Activated CD4-positive, alpha-beta T cell treated with anti-CD3 and anti-CD28 coated beads, Interleukin-2, amount 50 U/mL, for 24 hours (primary cell): ENCODE data around the gene CIT.

Experiments
- DNase-seq, 2 donors: peaks; one replicate each; pipeline ENCODE4 v3.0.0-alpha.2; 2020; ENCODE audit warnings: low read depth in 1 of 2, low spot score in 1 of 2

The CIT gene

DNA sequence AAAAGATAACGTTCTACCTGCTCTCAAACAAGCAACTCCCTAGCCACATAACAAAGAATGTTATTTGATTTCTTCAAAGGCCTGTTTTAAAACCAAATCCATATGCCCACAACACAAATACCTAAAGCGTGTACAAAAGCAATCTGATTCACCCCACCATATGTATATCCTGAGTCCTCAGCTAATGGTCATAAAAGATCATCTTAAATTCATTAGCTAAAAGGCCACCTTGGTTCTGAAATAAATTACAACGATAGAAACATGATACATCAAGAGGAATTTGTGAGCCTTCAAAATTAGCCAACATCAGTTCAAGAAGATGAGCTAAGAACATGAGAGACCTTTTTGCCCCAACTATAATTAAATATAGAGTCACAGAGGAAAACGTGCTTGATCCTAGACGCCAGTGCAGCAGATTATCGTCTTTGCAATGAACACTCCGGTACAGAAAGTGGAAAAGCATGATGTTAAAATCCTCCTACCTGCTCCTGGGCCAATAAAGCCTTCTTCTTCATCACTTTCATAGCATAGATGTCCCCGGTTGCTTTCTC is 20.0 kb downstream of the CIT start:
- no peak for DNase-seq

- no peak for DNase-seq
Observed at GRCh38 chr12:119850330-119850729, 26.8 kb downstream of the CIT start.

GRCh38 chr12:119843100-119843499 is 34.0 kb downstream of the CIT start:
- no peak for DNase-seq

DNA sequence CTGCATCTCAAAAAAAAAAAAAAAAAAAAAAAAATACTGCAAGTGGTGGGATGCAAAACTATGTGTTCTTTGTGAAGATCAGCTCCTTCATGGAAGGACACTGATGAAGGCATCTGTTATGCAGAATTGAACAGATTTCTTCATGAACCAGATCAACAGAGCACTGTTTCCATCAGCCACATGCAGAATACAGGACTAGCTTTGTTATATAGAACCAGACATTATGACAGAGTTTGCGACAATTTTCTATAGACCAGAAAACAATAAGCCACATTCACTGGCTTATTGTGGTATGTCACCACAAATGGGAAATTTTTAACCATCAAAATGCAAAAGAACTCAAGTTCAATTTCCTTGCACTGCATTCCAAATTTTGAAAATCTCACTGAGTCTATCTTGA is 34.7 kb downstream of the CIT start:
- no peak for DNase-seq

GRCh38 chr12:119841433-119842210 is 35.5 kb downstream of the CIT start:
- no peak for DNase-seq

GRCh38 chr12:119840582-119840981 is 36.5 kb downstream of the CIT start:
- DNase-seq, result no peak

GRCh38 chr12:119840168-119840567 is 37.0 kb downstream of the CIT start:
- DNase-seq, result no peak

- no peak for DNase-seq
Observed at GRCh38 chr12:119838826-119839600, 38.1 kb downstream of the CIT start.

DNA sequence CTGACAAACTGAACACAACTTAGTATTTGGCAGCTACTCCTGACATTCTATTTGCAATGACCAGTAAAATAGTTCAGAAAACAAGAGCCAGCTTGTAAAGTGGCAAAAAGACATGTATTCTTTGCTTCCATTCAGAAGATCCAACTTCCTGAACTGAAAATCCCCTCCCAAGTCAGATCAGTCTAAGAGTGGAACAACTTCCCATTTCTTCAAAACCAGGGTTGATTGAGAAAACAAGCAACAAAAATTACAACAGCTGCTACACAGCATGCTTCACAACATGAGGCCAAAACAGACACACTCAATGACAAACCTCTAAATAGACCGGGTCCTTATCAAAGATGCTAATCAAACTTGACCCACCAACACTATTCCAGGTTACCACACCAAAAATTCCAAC is 40.3 kb downstream of the CIT start:
- no peak for DNase-seq

- no peak for DNase-seq
Observed at GRCh38 chr12:119835068-119835467, 42.1 kb downstream of the CIT start.

DNA sequence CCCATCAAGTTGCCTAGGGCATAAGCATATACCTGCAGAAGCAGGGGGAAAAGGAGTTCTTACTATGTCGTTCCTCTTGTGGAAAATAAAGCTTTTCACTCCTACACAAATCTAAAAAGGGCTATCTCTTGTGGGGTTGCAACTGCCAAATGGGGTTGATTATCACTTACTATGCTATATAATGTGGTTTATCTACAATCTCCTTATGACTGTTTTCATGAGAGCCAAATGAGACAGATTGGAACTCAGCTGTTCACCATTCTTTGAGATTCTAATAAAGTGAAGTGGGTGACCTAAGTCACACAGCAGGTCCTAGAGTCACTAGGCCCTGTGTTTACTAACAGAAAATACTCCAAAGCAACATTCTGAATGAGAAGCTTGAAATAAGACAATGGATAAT is 47.7 kb downstream of the CIT start:
- DNase-seq, result no peak

DNA sequence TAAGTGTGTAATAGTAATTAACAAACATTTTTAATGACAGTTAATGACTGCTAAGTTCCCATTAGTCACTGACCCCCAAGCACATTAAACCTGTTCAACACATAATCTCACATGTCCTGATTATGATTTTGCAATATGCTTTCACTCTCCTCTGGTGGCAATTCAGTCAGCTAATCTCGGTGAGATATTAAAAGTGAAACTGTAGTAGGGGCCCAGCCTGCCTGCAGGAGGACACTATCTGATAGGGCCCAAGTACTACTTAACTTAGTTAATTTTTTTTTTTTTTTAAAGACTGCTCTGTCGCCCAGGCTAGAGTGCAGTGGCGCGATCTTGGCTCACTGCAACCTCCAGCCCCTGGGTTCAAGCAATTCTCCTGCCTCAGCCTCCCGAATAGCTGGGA is 48.8 kb downstream of the CIT start:
- no peak for DNase-seq

GRCh38 chr12:119827760-119828159 is 49.4 kb downstream of the CIT start:
- no peak for DNase-seq

- DNase-seq, result no peak
Observed at GRCh38 chr12:119826661-119827445, 50.3 kb downstream of the CIT start.

- DNase-seq, result no peak
Observed at GRCh38 chr12:119825262-119825661, 51.9 kb downstream of the CIT start.

DNA sequence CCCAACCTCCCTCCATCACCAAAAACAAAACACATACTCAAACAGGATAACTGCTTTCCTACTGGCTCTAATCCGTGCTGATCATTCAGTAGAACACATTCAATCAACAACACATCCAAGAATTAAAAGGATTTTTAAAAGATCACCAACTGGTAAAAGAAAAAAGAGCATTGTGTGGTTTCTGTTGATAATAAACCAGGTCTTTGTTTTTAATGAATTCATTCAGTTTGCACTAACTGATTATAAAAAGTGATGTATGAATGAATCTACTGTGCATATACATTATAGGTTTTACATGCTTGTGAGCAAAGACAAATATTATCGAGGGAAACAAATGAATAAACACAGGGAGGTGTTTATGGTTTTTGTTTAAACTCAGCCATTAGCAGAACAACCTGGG is 55.1 kb downstream of the CIT start:
- no peak for DNase-seq

- DNase-seq, result no peak
Observed at GRCh38 chr12:119819322-119819721, 57.8 kb downstream of the CIT start.

GRCh38 chr12:119817546-119818343 is 59.4 kb downstream of the CIT start:
- no peak for DNase-seq

DNA sequence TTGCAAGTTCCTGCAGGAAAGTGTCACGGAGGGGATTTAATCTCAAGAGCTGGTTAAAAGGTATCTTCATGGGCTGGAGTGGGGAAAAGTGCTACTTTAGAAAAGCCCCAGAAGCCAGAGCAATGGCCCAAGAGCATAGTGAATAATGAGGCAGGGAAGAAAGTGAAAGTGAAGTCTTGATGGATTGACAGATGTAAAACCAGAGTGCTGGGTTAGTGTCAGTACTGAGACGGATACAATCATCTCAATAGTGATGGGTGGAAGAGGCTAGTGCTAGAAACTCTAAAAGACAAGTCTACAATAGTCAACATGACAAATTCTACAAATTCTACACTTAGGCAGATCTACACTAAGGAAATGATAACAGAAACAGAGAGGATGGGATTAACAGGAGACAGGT is 68.1 kb downstream of the CIT start:
- DNase-seq, result no peak

DNA sequence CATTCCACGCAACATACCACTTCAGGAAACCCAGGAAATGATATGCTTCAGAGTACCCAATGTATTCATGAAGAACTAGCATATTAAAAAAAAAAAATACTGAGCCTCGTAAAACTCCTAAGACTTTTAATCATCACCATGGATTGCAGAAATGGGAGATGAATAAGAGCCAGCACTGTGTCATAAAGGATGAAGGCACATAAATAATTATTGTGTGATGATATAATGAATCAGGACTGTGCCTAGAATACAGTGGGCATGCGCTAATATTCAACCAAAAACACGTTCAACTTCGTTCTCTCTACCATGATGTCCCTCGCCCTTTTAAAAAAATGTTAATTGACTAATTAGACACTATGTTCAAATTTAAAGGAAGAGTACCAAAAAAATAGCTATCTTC is 68.7 kb downstream of the CIT start:
- no peak for DNase-seq

- DNase-seq, result no peak
Observed at GRCh38 chr12:119807380-119807779, 69.7 kb downstream of the CIT start.
